Muscle layer of colon (tissue), 2 donors: ENCODE results near the gene ZNF740.
A peak's percentile ranks its signal among the peaks of the same experiment; 100 is the strongest.
"Not testable (repeated sequence)": the region's sequence is repeated elsewhere in the genome, so short reads cannot be mapped to it uniquely, and the experiment has no call there.

Source experiments
- H3K27ac ChIP-seq: one replicate; pipeline ENCODE4 v1.7.0; 2013; ENCODE audit warnings: low read depth, mild to moderate bottlenecking, low read length, moderate library complexity
- H3K27me3 ChIP-seq, 2 donors: one replicate each; pipeline ENCODE4 v1.7.0; 2013; ENCODE audit warnings: low read length in 2 of 2, mild to moderate bottlenecking in 2 of 2; ENCODE audit not compliant: insufficient read depth in 2 of 2, control insufficient read depth in 1 of 2
- H3K36me3 ChIP-seq: one replicate; pipeline ENCODE4 v1.7.0; 2013; ENCODE audit warnings: mild to moderate bottlenecking, low read length; ENCODE audit not compliant: insufficient read depth
- H3K4me1 ChIP-seq: one replicate; pipeline ENCODE4 v1.7.0; 2013; ENCODE audit warnings: mild to moderate bottlenecking, low read length; ENCODE audit not compliant: insufficient read depth
- H3K4me3 ChIP-seq, 2 donors: one replicate each; pipeline ENCODE4 v1.7.0; 2013; ENCODE audit warnings: low read length in 2 of 2, low read depth in 1 of 2, mild to moderate bottlenecking in 1 of 2, moderate library complexity in 1 of 2
- H3K9ac ChIP-seq: one replicate; pipeline ENCODE4 v1.7.0; 2013; ENCODE audit warnings: low read length
- H3K9me3 ChIP-seq: one replicate; pipeline ENCODE4 v1.7.0; 2013; ENCODE audit warnings: mild to moderate bottlenecking, low read length
- donor health status: abdominal sarcoma.
- donor health status: Adenocarcinoma of cecum.

Gene ZNF740

GRCh38 chr12:53160673-53161072, 19.8 kb upstream of the ZNF740 start:
- H3K9me3 ChIP-seq = no peaks in the 10 kb centered on the region
- no peak overlapping the region for H3K9ac ChIP-seq
- peaks cover 7% of the 10 kb centered on the region for H3K4me1 ChIP-seq
- no peak overlapping the region for H3K27ac ChIP-seq
- H3K27me3 ChIP-seq = no peaks in the 10 kb centered on the region
- H3K36me3 ChIP-seq = peaks cover 9% of the 10 kb centered on the region
- H3K4me3 ChIP-seq = no peak overlapping the region

- no peak overlapping the region for H3K4me3 ChIP-seq
- H3K9ac ChIP-seq = no peak overlapping the region
- H3K4me1 ChIP-seq = peaks cover 7% of the 10 kb centered on the region
- H3K27me3 ChIP-seq = no peaks in the 10 kb centered on the region
- H3K36me3 ChIP-seq = peaks cover 9% of the 10 kb centered on the region
- no peaks in the 10 kb centered on the region for H3K9me3 ChIP-seq
- H3K27ac ChIP-seq = no peak overlapping the region
Observed at GRCh38 chr12:53161119-53161911, 19.2 kb upstream of the ZNF740 start.

GRCh38 chr12:53163008-53163407, 17.5 kb upstream of the ZNF740 start:
- H3K27me3 ChIP-seq, H3K9ac ChIP-seq, H3K27ac ChIP-seq, H3K4me1 ChIP-seq, H3K9me3 ChIP-seq, H3K4me3 ChIP-seq: not testable (repeated sequence)
- H3K36me3 ChIP-seq = peaks cover 19% of the 10 kb centered on the region

- Histone ChIP-seq H3K36me3 (peaks cover 26% of the 10 kb centered on the region), H3K4me3 (no peak overlapping the region), H3K27me3 (no peaks in the 10 kb centered on the region), H3K4me1 (peaks cover 8% of the 10 kb centered on the region), H3K27ac (no peak overlapping the region), H3K9me3 (no peaks in the 10 kb centered on the region), H3K9ac (no peak overlapping the region)
Observed at GRCh38 chr12:53166837-53167236, 13.7 kb upstream of the ZNF740 start.

- Histone ChIP-seq H3K36me3 (peaks cover 26% of the 10 kb centered on the region), H3K9me3 (no peaks in the 10 kb centered on the region), H3K4me1 (peaks cover 12% of the 10 kb centered on the region), H3K9ac (no peak overlapping the region), H3K27me3 (no peaks in the 10 kb centered on the region), H3K4me3 (no peak overlapping the region), H3K27ac (no peak overlapping the region)
Observed at GRCh38 chr12:53169644-53170043, 10.9 kb upstream of the ZNF740 start.

GRCh38 chr12:53170215-53170614, 10.3 kb upstream of the ZNF740 start:
- Histone ChIP-seq H3K27ac (no peak overlapping the region), H3K9ac (no peak overlapping the region), H3K27me3 (no peaks in the 10 kb centered on the region)

GRCh38 chr12:53170876-53171724, 9.4 kb upstream of the ZNF740 start:
- Histone ChIP-seq H3K4me1 (peaks cover 12% of the 10 kb centered on the region), H3K27ac (no peak overlapping the region), H3K9ac (no peak overlapping the region), H3K36me3 (peaks cover 26% of the 10 kb centered on the region), H3K4me3 (no peak overlapping the region), H3K9me3 (no peaks in the 10 kb centered on the region), H3K27me3 (no peaks in the 10 kb centered on the region)

More at GRCh38 chr12:53170215-53170614, 10.3 kb upstream of the ZNF740 start:
- H3K9me3 ChIP-seq = no peaks in the 10 kb centered on the region
- no peak overlapping the region for H3K4me3 ChIP-seq
- peaks cover 12% of the 10 kb centered on the region for H3K4me1 ChIP-seq
- H3K36me3 ChIP-seq = peaks cover 26% of the 10 kb centered on the region

GRCh38 chr12:53171725-53172329, 8.7 kb upstream of the ZNF740 start:
- Histone ChIP-seq H3K4me3 (peak overlapping the region in 1 of 2 donors; percentile 20), H3K4me1 (peaks cover 12% of the 10 kb centered on the region), H3K27me3 (no peaks in the 10 kb centered on the region), H3K36me3 (peaks cover 26% of the 10 kb centered on the region), H3K9me3 (no peaks in the 10 kb centered on the region), H3K27ac (peak overlapping the region; percentile 34), H3K9ac (no peak overlapping the region)

- peak overlapping the region in 1 of 2 donors; percentile 20 for H3K4me3 ChIP-seq
- H3K9ac ChIP-seq = no peak overlapping the region
- H3K4me1 ChIP-seq = peaks cover 12% of the 10 kb centered on the region
- no peak overlapping the region for H3K27ac ChIP-seq
- peaks cover 23% of the 10 kb centered on the region for H3K36me3 ChIP-seq
- H3K9me3 ChIP-seq = no peaks in the 10 kb centered on the region
- H3K27me3 ChIP-seq = no peaks in the 10 kb centered on the region
Observed at GRCh38 chr12:53172352-53172751, 8.2 kb upstream of the ZNF740 start.

GRCh38 chr12:53173085-53173715, 7.3 kb upstream of the ZNF740 start:
- H3K9ac ChIP-seq = no peak overlapping the region
- H3K9me3 ChIP-seq = no peaks in the 10 kb centered on the region
- H3K4me3 ChIP-seq = no peak overlapping the region
- H3K27me3 ChIP-seq = no peaks in the 10 kb centered on the region
- H3K27ac ChIP-seq = no peak overlapping the region
- peaks cover 12% of the 10 kb centered on the region for H3K4me1 ChIP-seq
- peaks cover 17% of the 10 kb centered on the region for H3K36me3 ChIP-seq
